Measurements from ENCODE around the gene CHAD. TPM values are rescaled to one million over a fixed set of nuclear protein-coding genes. Genes with fewer than 3 reads are reported as not detected.

CHAD gene
- total RNA-seq, 2 experiments from 2014 or later, result not detected

DNA sequence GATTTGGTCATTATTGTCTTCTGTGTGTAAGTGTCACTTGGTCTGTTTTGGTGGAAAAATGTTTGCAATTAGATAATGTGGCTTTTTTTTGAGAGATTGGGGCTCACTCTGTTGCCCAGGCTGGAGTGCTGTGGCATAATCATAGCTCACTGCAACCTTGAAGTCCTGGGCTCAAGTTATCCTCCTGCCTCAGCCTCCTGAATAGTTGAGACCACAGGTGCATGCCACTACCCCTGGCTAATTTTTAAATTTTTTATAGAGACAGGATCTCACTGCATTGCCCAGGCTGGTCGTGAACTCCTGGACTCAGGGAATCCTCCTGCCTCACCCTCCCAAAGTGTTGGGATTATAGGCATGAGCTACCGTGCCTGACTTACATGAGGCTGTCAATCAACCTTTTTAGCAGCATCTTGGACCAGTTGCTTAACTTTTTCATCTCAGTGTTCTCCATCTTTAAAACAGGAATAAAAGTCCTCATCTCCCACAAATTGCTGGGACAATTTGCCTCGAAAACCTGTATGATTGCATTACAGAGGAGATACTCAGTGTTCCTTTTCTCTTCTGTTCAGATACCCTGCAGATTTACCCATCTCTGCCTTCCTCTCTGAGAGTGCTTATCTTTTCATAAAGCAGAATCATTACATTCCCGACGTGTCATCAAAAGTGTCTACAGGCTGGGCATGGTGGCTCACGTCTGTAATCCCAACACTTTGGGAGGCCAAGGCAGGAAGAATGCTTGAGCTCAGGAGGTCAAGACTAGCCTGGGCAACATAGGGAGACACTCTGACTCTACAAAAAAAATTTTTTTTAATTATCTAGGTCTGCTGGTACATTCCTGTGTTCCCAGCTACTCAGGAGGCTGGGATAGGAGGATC is 23.6 kb downstream of the CHAD start:
- Mint-ChIP-seq H3K9me3 (no peaks in the 10 kb centered on the region), H3K36me3 (ENCODE audit: low read depth) (no peaks in the 10 kb centered on the region), H3K27ac (no peak overlapping the region), H3K4me1 (ENCODE audit: low read depth) (no peaks in the 10 kb centered on the region), H3K27me3 (no peaks in the 10 kb centered on the region), H3K4me3 (no peak overlapping the region)
- no peak for DNase-seq
- CTCF ChIA-PET, result interaction anchor here (0.9 to 1.2 kb wide), 2 partner anchors 48 kb away, joined by 3 read pairs; partner anchors contain the start of gene LRRC59
- H3K27me3 ChIP-seq (ENCODE audit: control insufficient read depth in 1 of 2, insufficient read depth in 2 of 2, low read length in 2 of 2), result no peaks in the 10 kb centered on the region
- no peak for ATAC-seq (ENCODE audit: poor library complexity)
- H3K27ac ChIP-seq (ENCODE audit: low read depth in 1 of 2, low read length in 2 of 2), result no peak overlapping the region
- no peak overlapping the region for H3K4me3 ChIP-seq (ENCODE audit: low read length)
- POLR2A ChIA-PET, result no interaction called here
- H3K36me3 ChIP-seq (ENCODE audit: insufficient read depth, low read length), result no peaks in the 10 kb centered on the region
- TF ChIP-seq CTCF (IDR thresholded peaks at IDR 0.05), result no peak
- H3K4me1 ChIP-seq (ENCODE audit: insufficient read depth, low read length), result no peaks in the 10 kb centered on the region
- no peaks in the 10 kb centered on the region for H3K9me3 ChIP-seq (ENCODE audit: control insufficient read depth in 1 of 2, insufficient read depth in 1 of 2, low read length in 2 of 2)
- intact Hi-C loops (cut with DNase I, micrococcal nuclease), result no loop called here

GRCh38 chr17:50443505-50443974 is 25.1 kb downstream of the CHAD start:
- H3K9me3 Mint-ChIP-seq, result no peaks in the 10 kb centered on the region
- no peaks in the 10 kb centered on the region for H3K27me3 ChIP-seq (ENCODE audit: control insufficient read depth in 1 of 2, insufficient read depth in 2 of 2, low read length in 2 of 2)
- CTCF ChIA-PET, result interaction anchor here (1.2 kb wide), 1 partner anchor 46 kb away, joined by 3 read pairs; the partner anchor contains the start of gene LRRC59
- H3K4me1 Mint-ChIP-seq (ENCODE audit: low read depth), result no peaks in the 10 kb centered on the region
- DNase-seq, result no peak
- H3K4me1 ChIP-seq (ENCODE audit: insufficient read depth, low read length), result no peaks in the 10 kb centered on the region
- no peak overlapping the region for H3K4me3 ChIP-seq (ENCODE audit: low read length)
- POLR2A ChIA-PET, result interaction anchor here (0.8 kb wide), 1 partner anchor 46 kb away, joined by 3 read pairs; the partner anchor contains the start of gene LRRC59
- H3K36me3 Mint-ChIP-seq (ENCODE audit: low read depth), result no peaks in the 10 kb centered on the region
- no peaks in the 10 kb centered on the region for H3K36me3 ChIP-seq (ENCODE audit: insufficient read depth, low read length)
- intact Hi-C loops (cut with DNase I, micrococcal nuclease), result no loop called here
- no peak overlapping the region for H3K4me3 Mint-ChIP-seq
- TF ChIP-seq CTCF (IDR thresholded peaks at IDR 0.05), result no peak
- H3K9me3 ChIP-seq (ENCODE audit: control insufficient read depth in 1 of 2, insufficient read depth in 1 of 2, low read length in 2 of 2), result no peaks in the 10 kb centered on the region
- no peak overlapping the region for H3K27ac ChIP-seq (ENCODE audit: low read depth in 1 of 2, low read length in 2 of 2)
- ATAC-seq (ENCODE audit: poor library complexity), result no peak
- no peak overlapping the region for H3K27ac Mint-ChIP-seq
- H3K27me3 Mint-ChIP-seq, result no peaks in the 10 kb centered on the region

- TF ChIP-seq CTCF (IDR thresholded peaks at IDR 0.05), result no peak
- H3K36me3 Mint-ChIP-seq (ENCODE audit: low read depth), result peaks cover 4% of the 10 kb centered on the region
- DNase-seq, result no peak
- H3K4me3 Mint-ChIP-seq, result no peak overlapping the region
- H3K9me3 Mint-ChIP-seq, result no peaks in the 10 kb centered on the region
- no peak for ATAC-seq (ENCODE audit: poor library complexity)
- Histone ChIP-seq H3K4me1 (ENCODE audit: insufficient read depth, low read length) (no peaks in the 10 kb centered on the region), H3K27ac (ENCODE audit: low read depth in 1 of 2, low read length in 2 of 2) (no peak overlapping the region), H3K27me3 (ENCODE audit: control insufficient read depth in 1 of 2, insufficient read depth in 2 of 2, low read length in 2 of 2) (no peaks in the 10 kb centered on the region), H3K4me3 (ENCODE audit: low read length) (no peak overlapping the region), H3K9me3 (ENCODE audit: control insufficient read depth in 1 of 2, insufficient read depth in 1 of 2, low read length in 2 of 2) (no peaks in the 10 kb centered on the region), H3K36me3 (ENCODE audit: insufficient read depth, low read length) (no peaks in the 10 kb centered on the region)
- intact Hi-C loops (cut with DNase I, micrococcal nuclease), result no loop called here
- ChIA-PET CTCF (no interaction called here), POLR2A (no interaction called here)
- no peaks in the 10 kb centered on the region for H3K4me1 Mint-ChIP-seq (ENCODE audit: low read depth)
- H3K27ac Mint-ChIP-seq, result no peak overlapping the region
- no peaks in the 10 kb centered on the region for H3K27me3 Mint-ChIP-seq
Observed at GRCh38 chr17:50440838-50441829, 27.5 kb downstream of the CHAD start.

All from CD4-positive, alpha-beta T cell (primary cell).